NCI-H2196 (cell line): ENCODE measurements around the gene GIT2.
"Not testable (repeated sequence)": the region's sequence is repeated elsewhere in the genome, so short reads cannot be mapped to it uniquely, and the experiment has no call there.

Experiments
- DNase-seq: peaks from one replicate; lab custom pipeline; 2025; ENCODE audit not compliant: unreplicated experiment; lab: John Stamatoyannopoulos, UW

The GIT2 gene

GRCh38 chr12:109896188-109896587 is 100.0 kb downstream of the GIT2 start:
- DNase-seq = no peak

- DNase-seq = no peak
Observed at GRCh38 chr12:109894939-109895338, 101.2 kb downstream of the GIT2 start.

- DNase-seq = no peak
Observed at GRCh38 chr12:109893261-109893995, 102.7 kb downstream of the GIT2 start.

GRCh38 chr12:109892748-109893147 is 103.4 kb downstream of the GIT2 start:
- DNase-seq = no peak

- DNase-seq = no peak
Observed at GRCh38 chr12:109892165-109892715, 103.9 kb downstream of the GIT2 start.

GRCh38 chr12:109891731-109892130 is 104.4 kb downstream of the GIT2 start:
- not testable (repeated sequence) for DNase-seq

GRCh38 chr12:109890620-109891170 is 105.5 kb downstream of the GIT2 start:
- no peak for DNase-seq

GRCh38 chr12:109888179-109889020 is 107.8 kb downstream of the GIT2 start:
- no peak for DNase-seq

- DNase-seq = no peak
Observed at GRCh38 chr12:109885616-109886015, 110.6 kb downstream of the GIT2 start.

- DNase-seq = no peak
Observed at GRCh38 chr12:109883461-109883860, 112.7 kb downstream of the GIT2 start.

GRCh38 chr12:109881752-109882151 is 114.4 kb downstream of the GIT2 start:
- no peak for DNase-seq

GRCh38 chr12:109880938-109881337 is 115.2 kb downstream of the GIT2 start:
- DNase-seq = no peak

- peak; percentile 95 for DNase-seq
Observed at GRCh38 chr12:109880043-109880931, 115.9 kb downstream of the GIT2 start, which contains the start of gene GLTP. Gene GLTP, minus strand, starts transcription at chr12:109880541. Its CDS starts 167 bp downstream, at chr12:109880374.
